HepG2 (cell line): Measurements from ENCODE around the gene SRD5A1.

Source experiments
- ARNTL ChIP-seq: sonication (generic); formaldehyde crosslinking; IDR thresholded peaks from 2 replicates; pipeline ENCODE4 v1.4.0; 2020; ENCODE audit warnings: mild to moderate bottlenecking, missing genetic modification reagents
- SAFB2 ChIP-seq: sonication (generic); formaldehyde crosslinking; IDR thresholded peaks from 2 replicates; pipeline ENCODE4 v1.5.1; 2020; ENCODE audit warnings: missing genetic modification reagents, low read depth, mild to moderate bottlenecking, borderline replicate concordance
- TF ChIP-seq, protein P1 (sequence below): sonication (generic); formaldehyde crosslinking; IDR thresholded peaks from 2 replicates; pipeline ENCODE4 v1.5.0; 2020; ENCODE audit warnings: mild to moderate bottlenecking, missing genetic modification reagents, moderate library complexity
- TF ChIP-seq, protein P2 (sequence below): IDR thresholded peaks from 2 replicates; pipeline ENCODE4 v1.6.1; 2012; ENCODE audit warnings: low read depth, low read length, improper control_type of control experiment

DNA sequence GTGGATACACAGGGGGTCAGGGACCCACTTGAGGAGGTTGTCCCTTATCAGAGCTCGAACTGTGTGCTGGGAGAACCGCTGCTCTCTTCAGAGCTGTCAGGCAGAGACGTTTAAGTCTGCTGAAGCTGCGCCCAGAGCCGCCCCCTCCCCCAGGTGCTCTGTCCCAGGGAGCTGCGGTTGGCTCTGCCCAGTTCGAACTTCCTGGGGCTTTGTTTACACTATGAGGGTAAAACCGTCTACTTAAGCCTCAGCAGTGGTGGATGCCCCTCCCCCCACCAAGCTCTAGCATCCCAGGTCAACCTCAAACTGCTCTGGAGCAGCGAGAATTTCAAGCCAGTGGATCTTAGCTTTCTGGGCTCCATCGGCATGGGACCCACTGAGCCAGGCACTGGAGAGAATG lies 15.9 kb downstream of the SRD5A1 start:
- TF ChIP-seq ARNTL = no peak
- TF ChIP-seq, protein P1, sequence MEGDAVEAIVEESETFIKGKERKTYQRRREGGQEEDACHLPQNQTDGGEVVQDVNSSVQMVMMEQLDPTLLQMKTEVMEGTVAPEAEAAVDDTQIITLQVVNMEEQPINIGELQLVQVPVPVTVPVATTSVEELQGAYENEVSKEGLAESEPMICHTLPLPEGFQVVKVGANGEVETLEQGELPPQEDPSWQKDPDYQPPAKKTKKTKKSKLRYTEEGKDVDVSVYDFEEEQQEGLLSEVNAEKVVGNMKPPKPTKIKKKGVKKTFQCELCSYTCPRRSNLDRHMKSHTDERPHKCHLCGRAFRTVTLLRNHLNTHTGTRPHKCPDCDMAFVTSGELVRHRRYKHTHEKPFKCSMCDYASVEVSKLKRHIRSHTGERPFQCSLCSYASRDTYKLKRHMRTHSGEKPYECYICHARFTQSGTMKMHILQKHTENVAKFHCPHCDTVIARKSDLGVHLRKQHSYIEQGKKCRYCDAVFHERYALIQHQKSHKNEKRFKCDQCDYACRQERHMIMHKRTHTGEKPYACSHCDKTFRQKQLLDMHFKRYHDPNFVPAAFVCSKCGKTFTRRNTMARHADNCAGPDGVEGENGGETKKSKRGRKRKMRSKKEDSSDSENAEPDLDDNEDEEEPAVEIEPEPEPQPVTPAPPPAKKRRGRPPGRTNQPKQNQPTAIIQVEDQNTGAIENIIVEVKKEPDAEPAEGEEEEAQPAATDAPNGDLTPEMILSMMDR = no peak
- TF ChIP-seq, protein P2, sequence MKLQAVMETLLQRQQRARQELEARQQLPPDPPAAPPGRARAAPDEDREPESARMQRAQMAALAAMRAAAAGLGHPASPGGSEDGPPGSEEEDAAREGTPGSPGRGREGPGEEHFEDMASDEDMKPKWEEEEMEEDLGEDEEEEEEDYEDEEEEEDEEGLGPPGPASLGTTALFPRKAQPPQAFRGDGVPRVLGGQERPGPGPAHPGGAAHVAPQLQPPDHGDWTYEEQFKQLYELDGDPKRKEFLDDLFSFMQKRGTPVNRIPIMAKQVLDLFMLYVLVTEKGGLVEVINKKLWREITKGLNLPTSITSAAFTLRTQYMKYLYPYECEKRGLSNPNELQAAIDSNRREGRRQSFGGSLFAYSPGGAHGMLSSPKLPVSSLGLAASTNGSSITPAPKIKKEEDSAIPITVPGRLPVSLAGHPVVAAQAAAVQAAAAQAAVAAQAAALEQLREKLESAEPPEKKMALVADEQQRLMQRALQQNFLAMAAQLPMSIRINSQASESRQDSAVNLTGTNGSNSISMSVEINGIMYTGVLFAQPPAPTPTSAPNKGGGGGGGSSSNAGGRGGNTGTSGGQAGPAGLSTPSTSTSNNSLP = no peak
- TF ChIP-seq SAFB2 = no peak
